ENCODE measurements around the gene PATE3. TPM values are rescaled to one million over a fixed set of nuclear protein-coding genes. Genes with fewer than 3 reads are reported as not detected.

Gene PATE3
- total and polyA plus RNA-seq, 2 of the 8 experiments (the other 6 are each of a cell fraction or from before 2014, with no cell fraction given) = not detected

DNA sequence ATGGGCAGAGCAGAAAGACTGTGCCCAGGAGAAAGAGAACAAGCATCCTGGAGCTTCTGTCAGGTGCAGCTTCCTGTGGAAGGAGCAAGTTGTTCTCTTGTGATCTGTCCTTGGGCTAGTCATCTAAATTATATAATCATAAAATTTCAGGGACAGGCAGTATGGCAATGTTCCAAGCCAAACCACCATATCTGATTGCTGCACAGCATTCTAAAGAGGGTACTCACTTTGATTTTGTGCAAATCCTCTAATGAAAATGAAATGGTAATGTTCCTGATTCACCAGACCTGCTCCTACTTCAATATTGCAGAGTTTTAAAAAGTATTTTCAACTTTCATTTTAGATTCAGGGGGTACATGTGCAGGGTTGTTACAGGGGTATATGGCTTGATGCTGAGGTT is 9.2 kb upstream of the PATE3 start, which contains the start of gene PATE2:
Gene PATE2, minus strand, starts transcription at position 101 of the 400 bp plus-strand sequence. Its CDS starts 55 bp downstream, at position 46.
- Histone ChIP-seq H3K79me1 (ENCODE audit: low read depth, low read length) (no peaks in the 10 kb centered on the region), H2BK20ac (ENCODE audit: low read length) (no peak within 1 kb of the TSS), H3K9ac (replicated peaks in 1 of 4; ENCODE audit: extremely low read depth in 1 of 4, low read depth in 3 of 4, low read length in 3 of 4) (no peak within 1 kb of the TSS; a peak in 2 of 7 replicates), H2BK15ac (ENCODE audit: low read length) (no peak within 1 kb of the TSS), H3K27me3 (replicated peaks in 1 of 4; ENCODE audit: control insufficient read depth in 3 of 4, extremely low read depth in 1 of 4, insufficient read depth in 3 of 4, low read length in 3 of 4) (no peaks in the 10 kb centered on the region), H3K79me2 (ENCODE audit: control insufficient read depth in 1 of 2, insufficient read depth in 2 of 2, low read length in 2 of 2) (no peaks in the 10 kb centered on the region), H4K91ac (replicated peaks; ENCODE audit: insufficient read length, low read length) (no peak within 1 kb of the TSS), H3K23me2 (ENCODE audit: low read depth, low read length) (no peaks in the 10 kb centered on the region), H3K23ac (ENCODE audit: insufficient read length) (no peak within 1 kb of the TSS), H2BK12ac (ENCODE audit: low read depth, low read length) (no peak within 1 kb of the TSS), H2BK120ac (replicated peaks; ENCODE audit: low read depth, low read length) (no peak within 1 kb of the TSS), H3K14ac (ENCODE audit: insufficient read length) (no peak within 1 kb of the TSS), H2AK5ac (ENCODE audit: low read depth, low read length) (no peak within 1 kb of the TSS), H3K4me2 (ENCODE audit: insufficient read depth in 1 of 2, low read depth in 2 of 2, low read length in 2 of 2) (no peak within 1 kb of the TSS), H3K9me3 (ENCODE audit: insufficient read depth in 2 of 2, low read depth in 1 of 2, low read length in 1 of 2) (no peaks in the 10 kb centered on the region), H3K56ac (replicated peaks; ENCODE audit: insufficient read length, low read depth, low read length) (no peak within 1 kb of the TSS), H3K4me1 (replicated peaks in 1 of 4; ENCODE audit: control insufficient read depth in 3 of 4, insufficient read depth in 4 of 4, low read length in 3 of 4) (no peaks in the 10 kb centered on the region), H4K20me1 (replicated peaks in 1 of 2; ENCODE audit: control insufficient read depth in 1 of 2, insufficient read depth in 2 of 2, low read length in 2 of 2) (no peaks in the 10 kb centered on the region), H4K5ac (ENCODE audit: insufficient read length, low read depth, low read length) (no peak within 1 kb of the TSS), H2BK5ac (ENCODE audit: low read depth, low read length) (no peak within 1 kb of the TSS), H3K36me3 (ENCODE audit: control insufficient read depth in 2 of 4, insufficient read depth in 4 of 4, low read length in 3 of 4) (no peaks in the 10 kb centered on the region), H3K4me3 (ENCODE audit: extremely low read depth in 1 of 4, insufficient read depth in 2 of 4, low read depth in 3 of 4, low read length in 4 of 4) (no peak within 1 kb of the TSS), H3K27ac (ENCODE audit: low read depth, low read length) (no peak within 1 kb of the TSS), H3K4ac (replicated peaks; ENCODE audit: insufficient read length, low read depth, low read length) (no peak within 1 kb of the TSS), H3K18ac (ENCODE audit: extremely low read depth, low read length) (no peak within 1 kb of the TSS), H4K8ac (ENCODE audit: extremely low read depth, insufficient read depth, low read length) (no peak within 1 kb of the TSS), H2AFZ (ENCODE audit: low read length) (no peak within 1 kb of the TSS)
- CTCF ChIA-PET (ENCODE audit: partially characterized antibody) = interaction anchor here (0.6 kb wide), 1 partner anchor 130 kb away, joined by 3 read pairs; no protein-coding TSS in a partner anchor
- no peak for FAIRE-seq
- DNase-seq (ENCODE audit: low read depth in 1 of 2, low spot score in 2 of 2) = no peak
- POLR2A ChIA-PET (ENCODE audit: partially characterized antibody) = no interaction called here
- TF ChIP-seq HDAC6 (IDR thresholded peaks at IDR 0.05; ENCODE audit: low read depth, low read length) (no peak), POU5F1 (IDR thresholded peaks at IDR 0.05; ENCODE audit: low read depth, low read length) (no peak), NRF1 (IDR thresholded peaks at IDR 0.05; ENCODE audit: low read depth, low read length) (no peak), CBX5 (IDR thresholded peaks at IDR 0.05; ENCODE audit: low read depth, low read length) (no peak), TEAD4 (IDR thresholded peaks at IDR 0.05; ENCODE audit: low read depth, low read length) (no peak), JUN (IDR thresholded peaks at IDR 0.05; ENCODE audit: low read depth, low read length) (no peak), RAD21 (IDR thresholded peaks at IDR 0.05 in 1 of 2, conservative IDR thresholded peaks at IDR 0.05 in 1 of 2; ENCODE audit: low read depth in 2 of 2, low read length in 2 of 2) (no peak), TCF12 (IDR thresholded peaks at IDR 0.05; ENCODE audit: low read depth, low read length) (no peak), NANOG (IDR thresholded peaks at IDR 0.05; ENCODE audit: insufficient read depth, low read depth, low read length, poor library complexity, severe bottlenecking) (no peak)
- TF ChIP-seq, protein P1, sequence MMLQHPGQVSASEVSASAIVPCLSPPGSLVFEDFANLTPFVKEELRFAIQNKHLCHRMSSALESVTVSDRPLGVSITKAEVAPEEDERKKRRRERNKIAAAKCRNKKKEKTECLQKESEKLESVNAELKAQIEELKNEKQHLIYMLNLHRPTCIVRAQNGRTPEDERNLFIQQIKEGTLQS (IDR thresholded peaks at IDR 0.05; ENCODE audit: insufficient read depth, low read depth, low read length) = no peak
- TF ChIP-seq, protein P2, sequence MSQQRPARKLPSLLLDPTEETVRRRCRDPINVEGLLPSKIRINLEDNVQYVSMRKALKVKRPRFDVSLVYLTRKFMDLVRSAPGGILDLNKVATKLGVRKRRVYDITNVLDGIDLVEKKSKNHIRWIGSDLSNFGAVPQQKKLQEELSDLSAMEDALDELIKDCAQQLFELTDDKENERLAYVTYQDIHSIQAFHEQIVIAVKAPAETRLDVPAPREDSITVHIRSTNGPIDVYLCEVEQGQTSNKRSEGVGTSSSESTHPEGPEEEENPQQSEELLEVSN (IDR thresholded peaks at IDR 0.05) = no peak
- TF ChIP-seq, protein P3, sequence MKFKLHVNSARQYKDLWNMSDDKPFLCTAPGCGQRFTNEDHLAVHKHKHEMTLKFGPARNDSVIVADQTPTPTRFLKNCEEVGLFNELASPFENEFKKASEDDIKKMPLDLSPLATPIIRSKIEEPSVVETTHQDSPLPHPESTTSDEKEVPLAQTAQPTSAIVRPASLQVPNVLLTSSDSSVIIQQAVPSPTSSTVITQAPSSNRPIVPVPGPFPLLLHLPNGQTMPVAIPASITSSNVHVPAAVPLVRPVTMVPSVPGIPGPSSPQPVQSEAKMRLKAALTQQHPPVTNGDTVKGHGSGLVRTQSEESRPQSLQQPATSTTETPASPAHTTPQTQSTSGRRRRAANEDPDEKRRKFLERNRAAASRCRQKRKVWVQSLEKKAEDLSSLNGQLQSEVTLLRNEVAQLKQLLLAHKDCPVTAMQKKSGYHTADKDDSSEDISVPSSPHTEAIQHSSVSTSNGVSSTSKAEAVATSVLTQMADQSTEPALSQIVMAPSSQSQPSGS (IDR thresholded peaks at IDR 0.05; ENCODE audit: low read length) = no peak
